SU-DHL-6 (cell line): ENCODE data around the gene APBB2.

ENCODE experiments used
- H2AFZ ChIP-seq: fragments of 200-600 bp; sonication (generic); 2 replicates; pipeline ENCODE4 v1.6.1; 2014; ENCODE audit warnings: low read depth, mild to moderate bottlenecking, moderate library complexity, mixed read lengths, antibody characterized with exemption, low read length; ENCODE audit not compliant: severe bottlenecking
- H3F3A ChIP-seq: fragments of 200-600 bp; shearing (Covaris generic); 2 replicates; pipeline ENCODE4 v1.6.0; 2016; ENCODE audit warnings: antibody characterized with exemption, mild to moderate bottlenecking; ENCODE audit not compliant: insufficient read depth
- H3K27ac ChIP-seq: fragments of 200-600 bp; sonication (generic); 2 replicates; pipeline ENCODE4 v1.5.1; 2016; ENCODE audit warnings: low read depth, mild to moderate bottlenecking, low read length, moderate library complexity, mixed read lengths
- H3K27me3 ChIP-seq: fragments of 200-600 bp; sonication (generic), shearing (Covaris generic); 2 replicates; pipeline ENCODE4 v1.6.0; 2014; ENCODE audit warnings: mild to moderate bottlenecking, low read length
- H3K36me3 ChIP-seq: fragments of 200-600 bp; sonication (generic); 2 replicates; pipeline ENCODE4 v1.6.1; 2014; ENCODE audit warnings: mild to moderate bottlenecking, low read length, mixed read lengths
- H3K4me2 ChIP-seq: fragments of 300-600, 200-600 bp; shearing (Covaris generic), sonication (generic); 2 replicates; pipeline ENCODE4 v1.6.0; 2014; ENCODE audit warnings: low read length, low read depth, mild to moderate bottlenecking; ENCODE audit not compliant: poor library complexity, severe bottlenecking
- H3K4me3 ChIP-seq: fragments of 200-600 bp; sonication (generic); 2 replicates; pipeline ENCODE4 v1.5.1; 2014; ENCODE audit warnings: antibody characterized with exemption, low read length, mild to moderate bottlenecking, mixed read lengths; ENCODE audit not compliant: insufficient read depth, poor library complexity, severe bottlenecking
- H3K79me2 ChIP-seq: fragments of 200-600 bp; sonication (generic); 2 replicates; pipeline ENCODE4 v1.6.1; 2014; ENCODE audit warnings: mild to moderate bottlenecking, low read length, moderate library complexity; ENCODE audit not compliant: insufficient read depth
- H3K9ac ChIP-seq: fragments of 200-600 bp; sonication (generic); 2 replicates; pipeline ENCODE4 v1.7.0; 2014; ENCODE audit warnings: mild to moderate bottlenecking, low read length
- H3K9me2 ChIP-seq: fragments of 200-600 bp; sonication (generic); replicated peaks from 2 replicates; pipeline ENCODE4 v1.6.1; 2014; ENCODE audit warnings: low read length; ENCODE audit not compliant: insufficient read depth
- H3K9me3 ChIP-seq: fragments of 200-600 bp; sonication (generic); 2 replicates; pipeline ENCODE4 v1.6.1; 2014; ENCODE audit warnings: low read length, mixed read lengths; ENCODE audit not compliant: insufficient read depth
- H4K20me1 ChIP-seq: fragments of 200-600 bp; sonication (generic); 2 replicates; pipeline ENCODE4 v1.6.1; 2014; ENCODE audit warnings: low read depth, mild to moderate bottlenecking, antibody characterized with exemption, low read length, moderate library complexity, mixed read lengths
- EZH2phosphoT487 ChIP-seq: fragments of 200-600 bp; sonication (generic), shearing (Covaris generic); conservative IDR thresholded peaks from 2 replicates; pipeline ENCODE4 v1.6.1; 2018; ENCODE audit warnings: mild to moderate bottlenecking, antibody characterized with exemption, low read length, moderate library complexity, mixed read lengths
- TF ChIP-seq, protein P1 (sequence below): fragments of 200-600 bp; sonication (generic); IDR thresholded peaks from one replicate; pipeline ENCODE4 v1.5.1; 2017; ENCODE audit warnings: antibody characterized with exemption, mild to moderate bottlenecking, low read length, moderate library complexity; ENCODE audit not compliant: insufficient read depth, poor library complexity, severe bottlenecking

APBB2 gene

DNA sequence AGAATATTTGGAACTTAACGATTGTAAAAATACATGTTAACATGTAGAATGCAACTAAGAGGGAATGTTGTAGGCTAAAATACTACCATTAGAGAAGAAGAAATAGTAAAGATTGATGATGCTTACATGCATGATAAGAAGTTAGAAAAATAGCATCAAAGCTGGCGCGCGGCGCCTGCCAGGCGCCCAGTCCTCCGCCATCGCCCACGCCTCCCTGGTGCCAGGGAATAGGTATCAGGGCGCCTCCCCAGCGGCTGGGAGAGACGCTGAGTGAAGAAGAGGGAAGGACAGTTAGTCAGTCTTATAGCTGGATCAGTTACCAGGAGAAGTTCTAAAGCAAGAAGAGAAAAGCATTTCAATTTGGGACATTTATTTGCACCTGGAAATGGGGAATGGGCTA lies 428.6 kb downstream of the APBB2 start:
- Histone ChIP-seq H2AFZ (no peak overlapping the region), H3F3A (no peaks in the 10 kb centered on the region), H3K27me3 (no peaks in the 10 kb centered on the region), H3K9ac (no peak overlapping the region), H3K79me2 (no peaks in the 10 kb centered on the region), H3K9me2 (no peaks in the 10 kb centered on the region), H3K36me3 (no peaks in the 10 kb centered on the region), H3K27ac (no peak overlapping the region), H3K9me3 (no peaks in the 10 kb centered on the region), H3K4me2 (no peak overlapping the region), H3K4me3 (no peak overlapping the region), H4K20me1 (no peaks in the 10 kb centered on the region)
- TF ChIP-seq EZH2phosphoT487: no peak
- TF ChIP-seq, protein P1, sequence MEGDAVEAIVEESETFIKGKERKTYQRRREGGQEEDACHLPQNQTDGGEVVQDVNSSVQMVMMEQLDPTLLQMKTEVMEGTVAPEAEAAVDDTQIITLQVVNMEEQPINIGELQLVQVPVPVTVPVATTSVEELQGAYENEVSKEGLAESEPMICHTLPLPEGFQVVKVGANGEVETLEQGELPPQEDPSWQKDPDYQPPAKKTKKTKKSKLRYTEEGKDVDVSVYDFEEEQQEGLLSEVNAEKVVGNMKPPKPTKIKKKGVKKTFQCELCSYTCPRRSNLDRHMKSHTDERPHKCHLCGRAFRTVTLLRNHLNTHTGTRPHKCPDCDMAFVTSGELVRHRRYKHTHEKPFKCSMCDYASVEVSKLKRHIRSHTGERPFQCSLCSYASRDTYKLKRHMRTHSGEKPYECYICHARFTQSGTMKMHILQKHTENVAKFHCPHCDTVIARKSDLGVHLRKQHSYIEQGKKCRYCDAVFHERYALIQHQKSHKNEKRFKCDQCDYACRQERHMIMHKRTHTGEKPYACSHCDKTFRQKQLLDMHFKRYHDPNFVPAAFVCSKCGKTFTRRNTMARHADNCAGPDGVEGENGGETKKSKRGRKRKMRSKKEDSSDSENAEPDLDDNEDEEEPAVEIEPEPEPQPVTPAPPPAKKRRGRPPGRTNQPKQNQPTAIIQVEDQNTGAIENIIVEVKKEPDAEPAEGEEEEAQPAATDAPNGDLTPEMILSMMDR: no peak

- Histone ChIP-seq H3K9me2 (no peaks in the 10 kb centered on the region), H3K9me3 (no peaks in the 10 kb centered on the region), H3F3A (no peaks in the 10 kb centered on the region), H3K79me2 (no peaks in the 10 kb centered on the region), H3K27me3 (no peaks in the 10 kb centered on the region), H3K9ac (no peak overlapping the region), H3K4me3 (no peak overlapping the region), H3K4me2 (no peak overlapping the region), H2AFZ (no peak overlapping the region), H3K27ac (no peak overlapping the region), H3K36me3 (no peaks in the 10 kb centered on the region), H4K20me1 (no peaks in the 10 kb centered on the region)
- TF ChIP-seq EZH2phosphoT487: no peak
- TF ChIP-seq, protein P1: no peak
Measured at GRCh38 chr4:40782876-40783275, 431.5 kb downstream of the APBB2 start.

GRCh38 chr4:40778090-40778489 lies 436.3 kb downstream of the APBB2 start:
- no peak overlapping the region for H3K9ac ChIP-seq
- no peaks in the 10 kb centered on the region for H3K9me3 ChIP-seq
- no peaks in the 10 kb centered on the region for H3K27me3 ChIP-seq
- H3K4me3 ChIP-seq: no peak overlapping the region
- no peaks in the 10 kb centered on the region for H4K20me1 ChIP-seq
- no peaks in the 10 kb centered on the region for H3K36me3 ChIP-seq
- no peak overlapping the region for H2AFZ ChIP-seq
- no peaks in the 10 kb centered on the region for H3K9me2 ChIP-seq
- TF ChIP-seq EZH2phosphoT487: no peak
- TF ChIP-seq, protein P1: no peak
- no peak overlapping the region for H3K27ac ChIP-seq
- H3K4me2 ChIP-seq: no peak overlapping the region
- no peaks in the 10 kb centered on the region for H3F3A ChIP-seq
- no peaks in the 10 kb centered on the region for H3K79me2 ChIP-seq
